GM19395 (cell line): ENCODE measurements around the gene FBXO38.

Experiments
- ATAC-seq: cut with Tn5 transposase; IDR thresholded peaks from one replicate; pipeline ENCODE4 v1.9.1; 2021; ENCODE audit warnings: mild to moderate bottlenecking, moderate library complexity; ENCODE audit not compliant: unreplicated experiment

The FBXO38 gene

DNA sequence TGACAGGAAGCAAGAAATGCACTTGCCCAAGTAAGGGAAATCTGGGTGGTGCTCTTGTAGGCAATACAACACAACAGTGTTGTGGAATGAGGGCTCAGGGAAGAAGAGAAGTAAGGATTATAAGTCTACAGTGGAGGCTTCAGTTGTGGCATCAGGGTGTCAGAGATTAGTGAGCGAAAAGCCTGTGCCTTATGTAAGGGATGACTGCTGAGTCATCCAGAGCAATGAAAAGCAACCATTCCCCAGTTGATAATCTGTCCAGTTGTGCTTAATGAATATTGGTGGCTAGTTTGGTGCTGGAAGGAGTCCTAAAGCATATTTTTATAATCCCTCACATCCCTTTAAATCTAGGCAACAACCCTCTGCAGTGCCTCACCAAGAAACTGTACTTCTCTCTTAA lies 42.0 kb downstream of the FBXO38 start:
- no peak for ATAC-seq

DNA sequence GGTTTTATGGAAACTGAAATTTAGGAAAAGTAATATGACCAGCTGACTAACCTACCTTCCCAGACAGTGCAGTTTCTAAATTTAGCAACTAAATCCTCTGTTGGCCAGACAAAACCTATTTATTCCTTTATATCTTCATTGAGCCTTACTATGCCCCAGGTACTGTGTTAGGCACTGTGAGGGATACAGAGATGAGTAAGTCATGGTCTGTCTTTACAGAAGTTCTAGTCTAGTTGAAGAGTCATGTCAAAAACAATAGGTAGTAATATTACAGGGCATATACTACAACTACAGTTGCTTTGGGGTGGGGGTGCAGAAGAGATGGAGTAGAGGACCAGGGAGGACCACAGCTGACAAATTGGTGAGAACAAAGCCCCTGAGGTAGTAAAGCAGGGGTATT lies 42.8 kb downstream of the FBXO38 start:
- no peak for ATAC-seq

DNA sequence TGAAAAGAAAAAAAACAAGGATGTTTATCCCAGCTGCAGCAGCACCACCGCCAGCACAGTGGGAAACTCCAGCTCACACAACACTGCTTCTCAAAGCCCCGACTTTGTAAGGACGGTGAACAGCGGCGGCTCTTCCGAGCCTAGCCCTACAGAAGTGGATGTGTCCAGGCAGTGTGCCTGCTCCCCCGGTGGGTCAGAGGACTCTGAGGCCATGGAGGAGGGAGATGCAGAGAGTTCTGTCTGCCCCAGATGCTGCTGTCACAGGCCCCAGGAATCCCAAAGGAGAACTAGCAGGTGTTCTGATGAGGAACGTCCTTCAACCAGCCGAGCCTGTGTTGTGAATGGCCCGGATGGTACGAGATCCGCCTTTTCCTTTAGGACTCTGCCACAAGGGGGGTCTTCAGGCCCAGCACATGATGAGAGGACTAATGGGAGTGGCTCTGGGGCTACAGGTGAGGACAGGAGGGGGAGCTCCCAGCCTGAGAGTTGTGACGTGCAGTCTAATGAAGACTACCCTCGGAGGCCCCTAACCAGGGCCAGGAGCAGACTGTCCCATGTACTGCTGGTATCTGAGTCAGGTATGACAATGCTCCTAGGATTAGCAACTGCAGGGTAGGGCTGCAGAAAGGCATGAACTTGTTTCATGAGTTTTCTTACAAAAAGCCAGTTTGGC lies 43.7 kb downstream of the FBXO38 start:
- ATAC-seq, result no peak

DNA sequence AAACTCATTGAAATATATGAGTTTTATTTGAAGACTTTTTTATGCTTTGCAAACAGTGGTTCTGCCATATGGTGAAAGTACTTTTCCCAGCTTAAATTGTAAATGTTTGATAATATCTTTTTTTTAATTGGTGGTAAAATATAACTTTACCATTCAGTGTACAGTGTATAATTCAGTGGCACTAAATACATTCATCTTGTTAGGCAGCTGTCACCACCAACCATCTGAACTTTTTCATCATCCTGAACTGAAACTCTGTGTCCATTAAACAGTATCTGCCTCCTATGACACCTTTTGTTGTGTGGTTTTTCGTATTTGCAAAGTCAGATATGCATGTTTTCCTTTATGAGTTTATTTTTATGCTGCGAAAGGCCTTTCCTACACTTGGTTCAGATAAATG lies 45.1 kb downstream of the FBXO38 start:
- no peak for ATAC-seq

DNA sequence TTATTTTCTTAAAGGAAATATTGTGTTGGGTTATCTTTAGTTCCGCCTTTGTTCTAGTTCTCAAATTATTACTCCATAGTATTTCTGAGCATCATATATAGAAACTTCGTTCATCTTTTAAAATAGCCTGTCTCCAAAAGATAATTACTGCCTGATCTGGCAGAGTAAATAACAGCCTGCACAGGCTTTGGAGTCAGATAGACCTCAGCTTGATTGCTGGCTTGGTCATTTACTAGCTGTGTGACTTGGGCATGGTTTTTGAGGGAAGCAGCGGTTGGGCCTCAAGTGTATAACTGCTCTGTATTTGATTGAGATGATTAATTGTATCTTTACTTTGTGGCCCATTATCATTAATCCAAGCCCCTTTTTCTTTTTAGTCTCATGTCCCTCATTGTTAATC lies 50.1 kb downstream of the FBXO38 start:
- no peak for ATAC-seq

DNA sequence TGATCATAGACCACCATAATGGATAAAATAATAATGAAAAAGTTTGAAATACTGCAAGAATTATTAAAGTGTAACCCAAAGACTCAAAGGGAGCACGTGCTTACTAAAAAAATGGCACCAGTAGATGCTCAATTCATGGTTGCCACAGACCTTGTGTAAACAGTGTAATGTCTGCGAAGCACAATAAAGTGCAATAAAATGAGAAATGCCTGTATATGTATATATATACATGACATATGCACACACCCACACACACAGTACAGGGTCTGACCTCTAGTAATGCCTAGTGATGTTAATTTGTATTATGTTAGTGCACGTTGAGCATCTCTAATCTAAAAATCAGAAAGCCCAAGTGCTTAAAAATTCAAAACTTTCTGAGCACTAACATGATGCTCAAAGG lies 52.3 kb downstream of the FBXO38 start:
- ATAC-seq, result no peak

DNA sequence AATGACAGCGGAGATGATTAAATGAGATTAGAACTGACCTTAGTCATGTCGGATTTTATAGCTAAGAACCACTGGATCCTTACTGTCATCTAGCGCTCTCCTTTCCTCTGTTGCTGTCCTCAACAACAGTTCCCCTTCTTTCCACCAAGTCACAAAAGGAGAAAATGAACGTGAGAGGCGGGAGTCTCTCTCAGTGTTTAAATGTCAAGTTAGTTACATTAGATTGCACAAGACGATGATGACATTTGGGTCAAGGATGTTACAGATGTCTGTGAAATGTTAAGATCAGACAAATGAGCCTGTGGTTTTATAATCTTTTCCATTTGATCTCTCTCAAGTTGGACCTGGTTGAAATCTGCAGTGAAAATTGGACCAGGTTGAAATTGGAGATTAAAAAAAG lies 53.5 kb downstream of the FBXO38 start:
- ATAC-seq, result no peak

DNA sequence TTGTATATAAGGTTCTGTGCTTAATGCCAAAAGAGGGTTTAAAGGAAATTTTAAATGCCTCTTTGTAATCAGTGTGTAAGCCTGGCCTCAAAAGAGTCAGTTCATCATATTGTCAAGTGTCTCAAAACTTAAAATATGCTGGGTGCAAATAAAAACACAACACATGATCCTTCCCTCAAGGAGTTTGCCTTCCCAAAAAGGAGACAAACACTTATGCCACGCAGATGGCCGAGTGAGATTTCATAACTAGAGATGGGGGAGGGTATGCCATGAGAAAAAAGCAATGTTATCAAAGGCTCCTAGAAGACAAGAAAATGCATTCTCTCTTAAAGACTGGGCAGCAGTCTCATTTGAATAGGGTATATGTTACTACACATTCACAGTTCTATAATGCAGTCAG lies 55.2 kb downstream of the FBXO38 start:
- no peak for ATAC-seq

DNA sequence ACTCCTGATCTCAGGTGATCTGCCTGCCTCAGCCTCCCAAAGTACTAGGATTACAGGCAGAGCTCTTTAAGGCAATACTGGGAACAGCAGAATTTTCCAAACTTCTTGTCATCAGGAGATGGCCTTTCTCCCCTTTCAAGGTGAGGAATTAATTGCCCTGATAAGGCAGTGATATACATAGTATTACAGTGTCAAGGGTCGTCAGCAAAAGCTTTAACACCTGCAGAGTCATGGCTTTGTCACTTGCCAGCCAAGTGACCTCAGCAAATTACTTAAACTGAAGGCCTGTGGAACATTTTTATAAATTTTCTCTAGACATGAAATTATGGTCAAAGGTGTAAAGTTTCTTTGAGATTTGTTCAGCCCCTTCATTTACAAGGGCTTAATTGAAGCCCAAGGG lies 59.5 kb downstream of the FBXO38 start:
- ATAC-seq, result no peak

DNA sequence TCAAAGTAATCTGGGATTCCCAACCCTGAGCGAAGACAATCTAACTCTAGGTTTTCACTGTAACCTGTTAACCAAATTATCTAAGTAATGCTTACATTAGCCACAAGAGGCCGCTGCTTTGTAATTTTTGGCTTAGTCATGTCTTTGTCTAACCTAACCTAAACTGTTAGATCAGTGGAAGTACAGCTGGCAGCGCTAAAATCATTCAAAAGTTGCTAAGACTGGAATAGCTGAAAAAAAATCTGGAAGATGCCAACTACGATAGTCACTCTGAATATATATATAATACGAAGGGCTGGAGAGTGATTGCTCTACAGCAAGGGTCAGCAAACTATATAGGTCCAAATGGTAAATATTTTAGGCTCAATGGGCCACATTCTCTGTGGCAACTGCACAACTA lies 60.2 kb downstream of the FBXO38 start:
- peak; percentile 94 for ATAC-seq

DNA sequence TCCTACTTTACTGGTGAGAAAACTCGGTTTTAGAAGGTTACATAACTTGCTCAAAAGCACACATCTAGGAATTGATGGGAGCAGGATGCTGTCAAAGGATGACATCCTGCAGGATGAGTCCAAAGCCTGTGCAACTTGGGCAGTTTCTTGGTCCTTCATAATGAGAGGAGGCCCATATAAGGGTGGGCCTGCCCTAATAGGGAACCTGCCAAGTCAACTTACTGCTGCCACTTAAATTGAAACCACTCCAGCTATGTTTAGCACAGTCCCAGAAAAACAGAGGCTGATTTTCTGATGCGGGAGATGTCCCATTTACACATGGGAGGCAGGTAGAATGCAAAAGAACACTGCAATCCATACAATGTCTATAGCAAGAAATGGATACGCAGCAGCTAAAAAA lies 61.8 kb downstream of the FBXO38 start:
- ATAC-seq, result no peak

DNA sequence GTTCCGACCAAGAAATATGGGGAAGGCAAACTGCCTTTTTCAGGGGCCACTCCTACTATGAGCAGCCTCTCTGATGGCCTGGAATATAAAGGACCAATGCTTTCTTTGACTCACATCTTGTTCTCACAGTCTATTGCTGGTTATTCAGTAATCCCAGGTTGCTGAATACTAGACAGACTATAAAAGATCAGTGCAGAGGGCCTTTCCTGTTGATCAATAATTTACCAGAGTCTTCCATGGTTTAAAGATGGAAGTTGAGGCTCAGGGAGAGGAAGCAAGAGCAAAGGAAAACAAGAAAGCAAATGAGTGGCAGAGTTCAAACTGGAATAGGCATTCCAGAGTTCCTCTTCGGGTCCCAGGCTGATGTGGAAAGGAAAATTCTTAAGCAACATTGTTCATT lies 62.9 kb downstream of the FBXO38 start:
- ATAC-seq, result no peak

DNA sequence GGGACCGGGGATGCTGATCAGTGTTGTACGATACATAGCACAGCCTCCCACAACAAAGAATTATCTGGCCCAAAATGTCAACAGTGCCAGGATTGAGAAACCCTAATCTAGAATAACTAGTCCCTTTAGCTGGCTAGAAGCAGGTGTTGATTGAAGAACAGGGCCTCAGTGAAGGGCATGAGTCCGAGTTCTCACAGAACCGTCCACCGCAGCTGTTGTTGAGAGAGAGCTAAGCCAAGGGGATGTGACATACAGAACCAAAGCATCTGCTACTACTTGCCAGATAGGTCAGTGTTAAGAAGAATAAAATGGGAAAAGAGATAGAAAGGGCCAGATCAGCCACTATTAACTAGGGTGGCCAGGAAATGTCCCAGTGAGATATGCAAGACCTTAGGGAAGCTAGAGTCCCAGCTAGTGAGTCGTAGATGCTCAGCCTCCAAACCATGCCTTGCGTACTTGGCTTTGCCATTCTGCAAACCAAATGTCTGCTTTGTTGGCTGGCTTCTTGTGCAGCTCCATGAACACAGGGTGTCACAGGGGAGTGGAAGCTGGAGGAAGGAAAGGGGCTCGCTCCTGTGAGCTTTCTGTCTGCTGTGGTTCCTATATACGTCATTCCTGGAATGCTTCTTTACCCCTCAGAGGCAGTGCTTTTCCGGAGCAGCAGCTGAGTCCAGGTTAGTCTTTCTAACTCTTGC lies 68.9 kb downstream of the FBXO38 start:
- no peak for ATAC-seq

DNA sequence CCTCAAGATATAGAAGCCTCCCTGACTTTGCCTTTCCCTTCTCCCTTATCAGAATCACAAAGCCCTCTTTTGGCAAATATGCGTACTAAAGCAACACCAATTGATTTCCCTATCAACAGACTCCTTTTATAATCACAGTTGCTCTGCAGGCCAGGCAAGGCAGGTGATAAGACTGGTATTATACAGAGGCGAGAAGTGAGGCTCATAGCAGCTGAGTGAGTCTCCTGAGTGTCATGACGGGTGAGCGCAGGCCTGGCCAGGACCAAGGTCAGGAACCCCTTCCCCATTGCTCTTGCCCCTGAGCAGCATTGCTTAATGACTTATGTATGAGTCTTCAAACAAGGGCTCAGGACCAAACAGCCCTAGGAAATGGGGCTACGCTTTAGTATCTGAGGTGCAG lies 70.8 kb downstream of the FBXO38 start:
- no peak for ATAC-seq

DNA sequence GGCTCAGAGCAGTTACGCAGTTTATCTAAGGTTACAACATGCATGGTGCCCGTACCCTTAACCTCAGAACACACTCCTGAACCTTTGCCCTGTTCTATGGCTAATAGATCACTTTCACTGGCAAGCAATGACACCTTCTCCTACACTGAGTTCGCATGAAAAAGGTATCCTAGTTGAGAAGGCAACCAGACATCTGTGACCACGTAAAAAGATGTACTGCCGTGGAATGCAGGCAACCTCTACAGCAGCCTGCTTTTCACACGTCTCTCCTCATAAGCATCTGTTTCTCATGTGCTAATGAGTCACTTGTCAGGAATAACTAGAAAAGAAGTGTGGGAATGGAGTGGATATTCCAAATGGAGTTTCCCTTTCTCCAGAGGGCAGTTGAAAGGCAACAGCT lies 71.4 kb downstream of the FBXO38 start:
- ATAC-seq, result no peak

DNA sequence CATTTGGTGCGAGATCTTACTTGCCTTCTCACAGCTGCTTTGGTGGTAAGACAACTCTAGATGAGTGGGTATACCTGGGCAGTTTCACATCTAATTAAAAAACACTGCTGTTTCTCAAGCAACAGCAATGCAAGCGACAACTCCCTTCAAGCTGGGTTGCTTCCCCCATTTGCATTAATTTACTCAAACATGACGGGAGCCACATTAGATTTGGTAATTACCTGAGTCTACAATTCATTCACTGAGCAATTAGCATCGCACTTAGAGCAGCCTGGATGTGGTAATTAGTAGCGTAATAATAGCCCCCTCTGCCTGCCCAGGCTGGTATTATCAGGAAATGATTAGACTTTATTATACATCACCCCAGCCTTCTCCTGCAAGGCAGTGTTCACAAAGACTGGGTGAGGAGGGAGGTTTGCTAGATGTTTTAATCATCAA lies 73.4 kb downstream of the FBXO38 start:
- ATAC-seq, result peak; percentile 78

DNA sequence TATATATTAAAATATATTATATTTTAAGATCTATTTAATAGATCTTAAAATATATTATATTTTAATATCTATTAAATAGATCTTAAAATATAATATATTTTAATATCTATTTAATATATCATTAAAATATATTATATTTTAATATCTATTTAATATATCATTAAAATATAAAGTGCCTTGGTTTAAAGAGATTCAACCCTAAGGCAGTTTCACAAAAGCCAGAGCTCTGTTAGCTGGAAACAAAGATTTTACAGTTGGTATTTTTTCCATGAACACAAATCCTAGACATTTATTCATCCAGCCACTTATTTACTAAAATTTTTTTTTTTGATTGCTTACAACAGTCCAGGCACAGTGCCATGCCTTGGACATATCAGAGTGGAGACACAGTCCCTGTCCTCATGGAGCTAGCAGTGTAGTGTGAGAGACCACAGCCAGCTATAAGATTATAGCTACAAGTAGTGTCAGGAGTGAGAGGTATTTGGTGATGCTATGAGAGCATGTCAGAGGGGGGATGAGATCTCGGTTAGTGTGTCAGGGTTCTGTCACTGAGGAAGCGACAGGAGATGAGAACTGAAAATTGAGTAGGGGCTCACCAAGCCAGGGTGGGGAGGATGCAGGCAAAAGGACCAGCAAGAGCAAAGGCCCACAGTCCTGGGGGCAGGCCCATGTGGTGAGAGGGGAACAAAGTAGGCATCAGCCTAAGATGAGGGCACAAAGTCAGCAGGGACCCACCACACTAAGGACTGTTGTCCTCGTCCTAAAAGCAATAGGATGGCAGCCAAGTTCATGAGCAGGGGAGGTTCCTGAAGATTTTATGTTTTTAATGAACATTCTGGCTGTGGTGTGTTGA lies 74.5 kb downstream of the FBXO38 start:
- no peak for ATAC-seq

DNA sequence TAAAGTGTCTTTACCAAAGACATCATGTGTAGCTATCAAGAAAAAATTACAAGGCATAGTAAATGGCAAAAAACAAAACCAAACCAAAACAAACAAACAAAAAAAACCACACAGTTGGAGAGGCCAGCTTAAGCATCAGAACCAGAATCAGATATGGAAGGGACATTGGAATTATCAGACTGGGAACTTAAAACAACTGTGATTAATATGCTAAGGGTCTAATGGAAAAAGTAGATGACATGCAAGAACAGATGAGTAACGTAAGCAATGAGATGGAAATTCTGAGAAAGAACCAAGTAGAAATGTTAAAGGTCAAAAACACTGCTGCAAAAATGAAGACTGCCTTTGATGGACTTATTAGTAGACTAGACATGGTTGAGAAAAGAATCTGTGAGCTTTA lies 75.9 kb downstream of the FBXO38 start:
- no peak for ATAC-seq

DNA sequence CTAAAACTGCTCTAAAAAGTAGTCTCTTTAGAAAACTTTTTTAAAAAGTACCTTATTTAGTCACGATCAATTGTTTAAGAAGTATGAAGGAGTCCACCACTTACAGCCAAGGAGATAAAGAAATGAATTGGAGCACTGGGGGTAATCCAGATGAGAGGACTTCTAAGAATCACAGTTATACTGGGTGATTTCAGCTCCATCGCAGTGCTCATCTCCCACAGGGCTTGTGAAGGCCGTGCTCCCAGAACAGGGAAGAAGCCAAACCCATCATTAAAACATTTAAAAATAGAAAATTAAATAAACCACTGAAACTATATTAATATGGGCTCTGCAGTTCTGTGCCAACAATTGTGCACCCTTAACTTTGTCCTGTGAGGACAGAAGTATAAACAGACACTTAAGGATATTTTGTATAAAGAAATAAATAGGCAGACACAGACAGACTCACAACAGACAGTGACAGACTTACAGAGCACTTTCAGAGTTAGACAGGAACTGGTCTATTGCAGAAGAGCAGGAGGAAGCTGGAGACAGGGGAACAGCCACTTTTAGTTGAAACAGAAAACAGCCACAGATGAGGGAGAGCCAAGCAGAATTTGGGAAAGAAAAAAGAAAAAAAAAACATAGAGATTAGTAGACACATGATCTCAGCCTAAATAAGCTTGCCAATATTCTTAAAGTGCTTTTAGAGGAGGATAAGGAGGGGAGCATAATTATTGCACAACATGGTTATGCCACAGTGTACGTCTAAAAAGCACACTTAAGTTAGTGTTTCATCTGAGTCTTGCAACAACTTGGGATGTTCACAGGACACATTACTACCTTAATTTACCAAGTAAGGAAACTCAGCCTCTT lies 81.8 kb downstream of the FBXO38 start:
- no peak for ATAC-seq

DNA sequence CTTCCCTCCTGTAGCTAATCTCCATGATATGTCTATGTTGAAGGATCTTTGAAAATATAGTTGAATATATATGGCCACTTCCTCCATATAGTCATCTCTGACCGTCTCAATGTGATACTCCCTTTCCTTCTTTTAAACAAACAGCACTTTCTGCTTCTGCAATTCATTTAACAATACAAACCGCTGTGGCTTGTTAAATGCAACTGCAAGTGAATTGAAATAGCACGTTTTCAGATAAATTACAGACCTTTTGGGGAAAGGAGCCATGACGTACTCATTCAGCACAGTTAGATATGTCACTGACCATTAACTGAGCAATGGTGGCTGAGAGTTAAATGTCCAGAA lies 82.5 kb downstream of the FBXO38 start:
- ATAC-seq, result no peak

DNA sequence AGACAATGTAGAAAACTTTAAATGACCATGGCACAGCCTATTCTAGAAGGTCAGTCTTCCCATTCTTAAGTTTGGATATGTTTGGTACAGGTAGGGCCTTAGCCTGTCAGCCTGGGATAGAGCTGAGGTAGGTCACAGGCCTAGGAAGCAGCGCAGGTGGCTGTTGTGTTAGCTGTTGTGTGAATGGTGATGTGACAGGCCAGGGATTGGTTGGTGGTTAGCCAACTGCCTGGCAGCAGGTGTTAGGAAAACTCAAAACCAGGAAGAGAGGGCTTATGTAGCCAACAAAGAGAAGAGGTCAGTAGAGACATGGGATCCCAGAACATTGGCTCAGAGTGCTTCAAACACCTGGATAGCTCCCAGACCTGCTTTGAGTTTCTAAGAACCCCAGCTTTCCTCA lies 84.2 kb downstream of the FBXO38 start:
- no peak for ATAC-seq
